Central memory CD8-positive, alpha-beta T cell (primary cell): Measurements from ENCODE around the gene C1QTNF12.

Experiments
- ATAC-seq: fragments of 150-1000 bp; cut with Tn5 transposase; replicated peaks from 2 replicates; pipeline ENCODE4 v1.10.0; 2022; ENCODE audit warnings: mild to moderate bottlenecking, moderate FRiP score, moderate number of reproducible peaks; ENCODE audit not compliant: poor library complexity, severe bottlenecking; ENCODE audit errors: extremely low read depth
- DNase-seq, 2 donors: peaks; one replicate each; pipeline ENCODE4 v3.0.0; 2021; ENCODE audit warnings: low spot score in 2 of 2
- H3K27ac Mint-ChIP-seq: one replicate; pipeline ENCODE4 v1.8.0; 2022; ENCODE audit warnings: low read depth, mild to moderate bottlenecking, moderate library complexity, mixed read lengths
- H3K27me3 Mint-ChIP-seq: one replicate; pipeline ENCODE4 v1.8.0; 2022; ENCODE audit warnings: mixed read lengths
- H3K36me3 Mint-ChIP-seq: one replicate; pipeline ENCODE4 v1.8.0; 2022; ENCODE audit warnings: mild to moderate bottlenecking, moderate library complexity, mixed read lengths; ENCODE audit not compliant: insufficient read depth
- H3K4me1 Mint-ChIP-seq: one replicate; pipeline ENCODE4 v1.8.0; 2022; ENCODE audit warnings: mixed read lengths
- H3K4me3 Mint-ChIP-seq: one replicate; pipeline ENCODE4 v1.8.0; 2022; ENCODE audit warnings: mild to moderate bottlenecking, moderate library complexity, mixed read lengths
- H3K9me3 Mint-ChIP-seq: one replicate; pipeline ENCODE4 v1.8.0; 2022; ENCODE audit warnings: mixed read lengths

The C1QTNF12 gene

GRCh38 chr1:1246577-1247340 is at the start of gene C1QTNF12:
Gene C1QTNF12, minus strand, starts transcription at chr1:1246722. Its CDS starts 32 bp downstream, at chr1:1246690.
- Mint-ChIP-seq H3K9me3 (no peaks in the 10 kb centered on the region), H3K4me1 (peaks cover 6% of the 10 kb centered on the region), H3K4me3 (no peak within 1 kb of the TSS), H3K36me3 (peaks cover 4% of the 10 kb centered on the region), H3K27ac (no peak within 1 kb of the TSS), H3K27me3 (no peaks in the 10 kb centered on the region)
- no peak for DNase-seq
- no peak for ATAC-seq

GRCh38 chr1:1295154-1295923 is 48.8 kb upstream of the C1QTNF12 start:
- Mint-ChIP-seq H3K9me3 (no peaks in the 10 kb centered on the region), H3K27me3 (no peaks in the 10 kb centered on the region), H3K27ac (no peak overlapping the region), H3K4me3 (no peak overlapping the region), H3K36me3 (peaks cover 4% of the 10 kb centered on the region), H3K4me1 (no peaks in the 10 kb centered on the region)
- DNase-seq (no peak), ATAC-seq (no peak)

- Mint-ChIP-seq H3K27ac (no peak overlapping the region), H3K9me3 (no peaks in the 10 kb centered on the region), H3K36me3 (peaks cover 6% of the 10 kb centered on the region), H3K4me3 (no peak overlapping the region), H3K4me1 (no peaks in the 10 kb centered on the region), H3K27me3 (no peaks in the 10 kb centered on the region)
- DNase-seq (no peak), ATAC-seq (no peak)
Measured at GRCh38 chr1:1294250-1294890, 47.8 kb upstream of the C1QTNF12 start.

- no peaks in the 10 kb centered on the region for H3K9me3 Mint-ChIP-seq
- peaks cover 6% of the 10 kb centered on the region for H3K36me3 Mint-ChIP-seq
- no peak overlapping the region for H3K4me3 Mint-ChIP-seq
- no peaks in the 10 kb centered on the region for H3K4me1 Mint-ChIP-seq
- H3K27ac Mint-ChIP-seq, result no peak overlapping the region
- no peaks in the 10 kb centered on the region for H3K27me3 Mint-ChIP-seq
- no peak for ATAC-seq
- DNase-seq, result no peak
Measured at GRCh38 chr1:1293263-1294249, 47.0 kb upstream of the C1QTNF12 start.

- Mint-ChIP-seq H3K36me3 (peaks cover 6% of the 10 kb centered on the region), H3K9me3 (no peaks in the 10 kb centered on the region), H3K4me1 (no peaks in the 10 kb centered on the region), H3K27me3 (no peaks in the 10 kb centered on the region), H3K27ac (no peak overlapping the region), H3K4me3 (no peak overlapping the region)
- DNase-seq (no peak), ATAC-seq (no peak)
Measured at GRCh38 chr1:1292851-1293250, 46.3 kb upstream of the C1QTNF12 start.

- H3K36me3 Mint-ChIP-seq, result peaks cover 6% of the 10 kb centered on the region
- no peaks in the 10 kb centered on the region for H3K4me1 Mint-ChIP-seq
- no peak for ATAC-seq
- DNase-seq, result no peak
- no peaks in the 10 kb centered on the region for H3K27me3 Mint-ChIP-seq
- no peak overlapping the region for H3K4me3 Mint-ChIP-seq
- H3K27ac Mint-ChIP-seq, result no peak overlapping the region
- H3K9me3 Mint-ChIP-seq, result no peaks in the 10 kb centered on the region
Measured at GRCh38 chr1:1292442-1292779, 45.9 kb upstream of the C1QTNF12 start.

GRCh38 chr1:1291548-1292441 is 45.3 kb upstream of the C1QTNF12 start:
- Mint-ChIP-seq H3K4me1 (no peaks in the 10 kb centered on the region), H3K27ac (no peak overlapping the region), H3K4me3 (no peak overlapping the region), H3K9me3 (no peaks in the 10 kb centered on the region), H3K27me3 (no peaks in the 10 kb centered on the region), H3K36me3 (peaks cover 6% of the 10 kb centered on the region)
- ATAC-seq (peak; percentile 68), DNase-seq (no peak)

GRCh38 chr1:1291023-1291528 is 44.6 kb upstream of the C1QTNF12 start:
- Mint-ChIP-seq H3K4me1 (no peaks in the 10 kb centered on the region), H3K27me3 (no peaks in the 10 kb centered on the region), H3K36me3 (peaks cover 6% of the 10 kb centered on the region), H3K9me3 (no peaks in the 10 kb centered on the region), H3K27ac (no peak overlapping the region), H3K4me3 (no peak overlapping the region)
- no peak for DNase-seq
- no peak for ATAC-seq

GRCh38 chr1:1290238-1290731 is 43.8 kb upstream of the C1QTNF12 start:
- Mint-ChIP-seq H3K4me1 (no peaks in the 10 kb centered on the region), H3K27me3 (no peaks in the 10 kb centered on the region), H3K9me3 (no peaks in the 10 kb centered on the region), H3K27ac (no peak overlapping the region), H3K4me3 (no peak overlapping the region), H3K36me3 (peaks cover 6% of the 10 kb centered on the region)
- no peak for DNase-seq
- ATAC-seq, result no peak

GRCh38 chr1:1287288-1288110 is 41.0 kb upstream of the C1QTNF12 start:
- H3K4me3 Mint-ChIP-seq, result no peak overlapping the region
- no peak overlapping the region for H3K27ac Mint-ChIP-seq
- H3K9me3 Mint-ChIP-seq, result no peaks in the 10 kb centered on the region

More at GRCh38 chr1:1287288-1288110, 41.0 kb upstream of the C1QTNF12 start:
- Mint-ChIP-seq H3K4me1 (no peaks in the 10 kb centered on the region), H3K27me3 (no peaks in the 10 kb centered on the region), H3K36me3 (peaks cover 5% of the 10 kb centered on the region)
- ATAC-seq (no peak), DNase-seq (no peak)
